Sigmoid colon (tissue), 7 donors: ENCODE data around the gene RTF1. TPM values are rescaled to one million over a fixed set of nuclear protein-coding genes. Genes with fewer than 3 reads are reported as not detected.

Source experiments
- DNase-seq: peaks from one replicate; pipeline ENCODE4 v3.0.0-alpha.2; 2019
- H3K27ac ChIP-seq, 4 donors: fragments of 200-600 bp; sonication (generic); one replicate each; pipeline ENCODE4 v1.5.1; 2016 to 2019; ENCODE audit warnings: mild to moderate bottlenecking in 1 of 4
- H3K27me3 ChIP-seq, 3 donors: fragments of 200-600 bp; sonication (generic); one replicate each; pipeline ENCODE4 v1.5.1; 2019; ENCODE audit warnings: mild to moderate bottlenecking in 1 of 3
- H3K36me3 ChIP-seq, 4 donors: fragments of 200-600 bp; sonication (generic); one replicate each; pipeline ENCODE4 v1.5.1; 2016 to 2019
- H3K4me1 ChIP-seq, 4 donors: fragments of 200-600 bp; sonication (generic); one replicate each; pipeline ENCODE4 v1.5.1; 2017 to 2019
- H3K4me3 ChIP-seq, 4 donors: fragments of 200-600 bp; sonication (generic); one replicate each; pipeline ENCODE4 v1.5.1; 2017 to 2019; ENCODE audit warnings: mild to moderate bottlenecking in 2 of 4, moderate library complexity in 1 of 4
- H3K9me3 ChIP-seq, 4 donors: fragments of 200-600 bp in 3 of 4; sonication (generic) in 3 of 4; one replicate each; pipeline versions ENCODE4 v1.5.1 to v1.6.1; 2013 to 2019
- CTCF ChIP-seq, 4 experiments: fragments of 450-650 bp in 3 of 4; fragments of 200-600 bp in 1 of 4; IDR thresholded peaks; one replicate each; pipeline ENCODE4 v1.5.1; 2016 to 2019; ENCODE audit warnings: antibody characterized with exemption in 4 of 4, mild to moderate bottlenecking in 3 of 4, moderate library complexity in 2 of 4
- EP300 ChIP-seq, 4 donors: sonication (generic); formaldehyde crosslinking; IDR thresholded peaks; one replicate each; pipeline ENCODE4 v1.6.1; 2017; ENCODE audit warnings: antibody characterized with exemption in 4 of 4
- POLR2A ChIP-seq, 2 donors: fragments of 450-650 bp; IDR thresholded peaks; one replicate each; pipeline ENCODE4 v1.6.1; 2016; ENCODE audit warnings: antibody characterized with exemption in 2 of 2, mild to moderate bottlenecking in 2 of 2, moderate library complexity in 2 of 2
- POLR2AphosphoS5 ChIP-seq, 4 donors: sonication (generic); formaldehyde crosslinking; IDR thresholded peaks; one replicate each; pipeline ENCODE4 v1.6.1; 2017; ENCODE audit warnings: antibody characterized with exemption in 4 of 4
- WGBS, 2 donors: extraction: QIAGEN DNeasy Blood & Tissue Kit; methylation state at CpG; one replicate each; pipeline ENCODE4 v1.1.7; 2013; 5-methylcytosine and 5-hydroxymethylcytosine counted together
- intact Hi-C: fragments of 100-400 bp; cut with DNase I; formaldehyde crosslinking; loops from one replicate; pipeline ENCODE4 v1.15.1; 2023
- polyA plus RNA-seq, 3 donors: library from polyadenylated mRNA; stranded (reverse); fragments of 200-250 nt; gene quantifications; one replicate each; pipeline ENCODE4 v1.2.3, GENCODE V29; 2013
- total RNA-seq, 4 donors: library from RNA; depleted of rRNA; stranded (reverse); fragments of >200 nt; gene quantifications; one replicate each; pipeline ENCODE4 v1.1.0, GENCODE V29; 2016
- donor health status: healthy with polysubstance abuse.
- donor health status: Bipolar disorder and iron deficiency.
- donor health status: healthy.

RTF1 gene
- total and polyA plus RNA-seq, 7 donors, result 18.6 to 35.7 (median 30.5) TPM

DNA sequence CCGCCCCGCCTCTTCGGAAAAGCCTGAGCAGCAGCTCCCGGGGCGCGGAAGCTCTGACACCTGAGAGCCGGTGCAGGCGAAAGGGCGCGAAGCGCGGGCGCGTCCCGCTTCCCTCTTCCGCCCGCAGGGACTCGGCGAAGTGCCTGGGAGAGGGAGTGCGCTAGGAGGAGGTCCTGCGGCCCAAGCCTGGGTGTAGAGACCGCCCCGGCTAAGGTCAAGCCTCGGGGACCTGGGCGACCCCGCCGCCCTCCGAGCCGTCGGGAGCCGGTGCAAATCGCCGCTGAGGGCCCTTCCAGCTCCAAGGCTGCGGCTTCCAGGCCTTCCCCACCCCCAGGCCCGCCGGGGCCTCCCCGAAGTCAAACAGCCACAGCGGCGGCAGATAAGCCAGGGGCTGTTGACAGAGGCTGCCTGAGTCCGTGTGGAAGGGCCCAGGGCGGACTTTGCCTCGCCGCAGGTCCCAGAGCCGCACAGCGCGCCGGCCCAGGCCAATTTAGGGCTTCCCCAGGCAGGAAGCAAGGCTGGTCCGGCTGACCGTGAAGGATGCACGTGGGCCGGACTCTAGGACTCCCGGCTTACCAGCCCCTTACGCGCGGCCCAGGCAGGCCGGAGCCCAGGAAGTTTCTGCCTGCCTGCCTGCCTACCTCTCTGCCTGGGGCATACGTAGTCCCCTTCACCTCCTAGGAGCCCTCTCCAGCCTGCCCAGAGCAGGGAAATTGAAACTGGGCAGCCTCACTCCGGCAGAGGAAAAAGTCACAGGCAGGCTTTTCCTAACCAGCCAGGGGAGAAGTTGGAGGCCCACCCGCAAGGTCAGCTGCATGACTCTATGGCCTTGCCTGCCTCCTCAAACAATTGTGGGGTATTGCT lies 79.1 kb downstream of the RTF1 start:
- H3K27me3 ChIP-seq, result peaks cover 20 to 94% (median 40%) of the 10 kb centered on the region in 3 donors
- peaks cover 4 to 35% (median 30%) of the 10 kb centered on the region in 4 donors for H3K4me1 ChIP-seq

GRCh38 chr15:41498657-41499056 lies 81.8 kb downstream of the RTF1 start:
- Histone ChIP-seq H3K4me3 (no peak overlapping the region), H3K36me3 (no peaks in the 10 kb centered on the region), H3K27ac (no peak overlapping the region), H3K4me1 (peaks cover 0 to 42% (median 36%) of the 10 kb centered on the region in 4 donors), H3K27me3 (peaks cover 30 to 97% (median 59%) of the 10 kb centered on the region in 3 donors), H3K9me3 (no peaks in the 10 kb centered on the region)
- TF ChIP-seq EP300 (IDR thresholded peaks at IDR 0.05), result no peak
- intact Hi-C loops, result no loop called here
- 88 to 89% methylated on average over 2 of the region's 2 CpGs for WGBS, 2 donors
- no peak for DNase-seq

More for the DNA sequence above, 79.1 kb downstream of the RTF1 start:
- intact Hi-C loops, result no loop called here
- H3K27ac ChIP-seq, result no peak overlapping the region
- no peak for TF ChIP-seq POLR2AphosphoS5 (IDR thresholded peaks at IDR 0.05)
- H3K4me3 ChIP-seq, result peak overlapping the region in 2 of 4 donors; percentile 8 to 69
- WGBS, 2 donors, result 11 to 31% methylated on average over 59 of the region's 59 CpGs
- no peak for DNase-seq
- no peaks in the 10 kb centered on the region for H3K9me3 ChIP-seq
- no peaks in the 10 kb centered on the region for H3K36me3 ChIP-seq

DNA sequence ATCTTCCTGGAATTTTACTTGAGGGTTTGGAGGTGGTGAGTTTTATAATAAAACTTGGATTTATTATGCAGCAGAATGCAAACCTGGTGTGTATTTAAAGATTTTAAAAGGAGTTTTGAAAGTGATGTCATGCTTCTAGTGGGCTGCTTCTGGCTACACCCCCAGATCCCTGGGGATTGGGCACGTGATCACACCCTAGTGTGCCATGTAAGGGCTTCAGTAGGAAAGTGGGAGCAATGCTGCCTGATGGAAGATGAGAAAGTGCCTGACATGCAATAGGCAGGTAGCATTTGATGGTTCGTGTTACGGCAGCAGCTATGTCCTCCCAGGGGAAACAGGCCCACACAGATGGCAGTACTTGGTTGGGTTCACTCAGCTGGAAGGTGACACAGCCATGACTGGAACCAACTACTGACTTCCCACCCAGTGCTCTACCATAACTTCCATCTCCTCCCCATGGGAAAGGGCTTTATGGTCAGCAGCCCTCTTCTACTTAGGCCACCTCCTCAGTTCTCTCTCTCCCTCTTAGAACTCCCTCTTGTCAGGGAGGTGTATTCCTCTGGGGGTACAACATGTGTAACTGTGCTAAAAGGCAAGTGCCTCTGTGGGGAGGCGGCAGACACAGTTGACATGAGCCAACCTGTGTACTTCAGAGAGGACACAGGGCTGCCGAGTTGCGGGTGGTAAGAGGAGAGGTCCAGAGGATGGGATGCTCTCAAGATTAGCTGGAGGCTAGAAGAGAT lies 82.4 kb downstream of the RTF1 start:
- 87 to 96% methylated on average over 6 of the region's 6 CpGs for WGBS, 2 donors
- no peak overlapping the region for H3K27ac ChIP-seq
- peaks cover 0 to 37% (median 32%) of the 10 kb centered on the region in 4 donors for H3K4me1 ChIP-seq
- DNase-seq, result no peak
- H3K9me3 ChIP-seq, result no peaks in the 10 kb centered on the region
- intact Hi-C loops, result no loop called here
- TF ChIP-seq EP300 (IDR thresholded peaks at IDR 0.05), result no peak
- no peak for TF ChIP-seq POLR2AphosphoS5 (IDR thresholded peaks at IDR 0.05)
- no peak for TF ChIP-seq POLR2A (IDR thresholded peaks at IDR 0.05)
- TF ChIP-seq CTCF (IDR thresholded peaks at IDR 0.05), result no peak
- no peaks in the 10 kb centered on the region for H3K36me3 ChIP-seq
- peaks cover 28 to 97% (median 56%) of the 10 kb centered on the region in 3 donors for H3K27me3 ChIP-seq
- no peak overlapping the region for H3K4me3 ChIP-seq

DNA sequence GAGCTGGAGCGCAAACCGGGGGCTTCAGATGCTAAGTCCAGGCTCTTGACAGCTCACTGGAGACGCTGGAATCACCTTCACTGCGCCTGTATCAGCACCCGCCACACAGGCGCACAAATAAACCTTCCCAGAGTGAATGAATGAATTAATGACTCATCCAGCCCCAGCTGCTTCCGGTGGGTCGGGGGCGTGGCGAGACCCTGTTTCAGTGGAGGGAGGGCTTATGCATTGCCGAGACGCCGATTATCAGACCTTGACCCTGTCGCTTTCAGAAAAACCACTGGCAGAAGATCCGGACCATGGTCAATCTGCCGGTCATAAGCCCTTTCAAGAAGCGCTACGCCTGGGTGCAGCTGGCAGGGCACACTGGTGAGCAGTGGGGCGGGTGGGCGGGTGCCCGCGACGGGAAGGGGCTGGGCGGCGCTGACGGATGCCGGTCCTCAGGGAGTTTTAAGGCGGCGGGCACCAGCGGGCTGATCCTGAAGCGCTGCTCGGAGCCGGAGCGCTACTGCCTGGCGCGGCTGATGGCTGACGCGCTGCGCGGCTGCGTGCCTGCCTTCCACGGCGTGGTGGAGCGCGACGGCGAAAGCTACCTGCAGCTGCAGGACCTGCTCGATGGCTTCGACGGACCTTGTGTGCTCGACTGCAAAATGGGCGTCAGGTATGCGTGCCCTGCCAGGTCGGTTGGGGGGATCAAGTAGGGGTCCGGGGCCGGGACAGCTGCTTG lies 84.5 kb downstream of the RTF1 start:
- peaks cover 18 to 78% (median 50%) of the 10 kb centered on the region in 3 donors for H3K27me3 ChIP-seq
- 30 to 78% methylated on average over 56 of the region's 56 CpGs for WGBS, 2 donors
- H3K9me3 ChIP-seq, result no peaks in the 10 kb centered on the region
- DNase-seq, result no peak
- no peak for TF ChIP-seq EP300 (IDR thresholded peaks at IDR 0.05)
- no peak for TF ChIP-seq POLR2A (IDR thresholded peaks at IDR 0.05)
- TF ChIP-seq CTCF (IDR thresholded peaks at IDR 0.05), result no peak
- TF ChIP-seq POLR2AphosphoS5 (IDR thresholded peaks at IDR 0.05), result no peak
- no peak overlapping the region for H3K27ac ChIP-seq
- H3K4me1 ChIP-seq, result peaks cover 0 to 22% (median 19%) of the 10 kb centered on the region in 4 donors
- no peaks in the 10 kb centered on the region for H3K36me3 ChIP-seq
- intact Hi-C loops, result no loop called here
- H3K4me3 ChIP-seq, result peak overlapping the region in 3 of 4 donors; percentile 4 to 28 (median 26)

DNA sequence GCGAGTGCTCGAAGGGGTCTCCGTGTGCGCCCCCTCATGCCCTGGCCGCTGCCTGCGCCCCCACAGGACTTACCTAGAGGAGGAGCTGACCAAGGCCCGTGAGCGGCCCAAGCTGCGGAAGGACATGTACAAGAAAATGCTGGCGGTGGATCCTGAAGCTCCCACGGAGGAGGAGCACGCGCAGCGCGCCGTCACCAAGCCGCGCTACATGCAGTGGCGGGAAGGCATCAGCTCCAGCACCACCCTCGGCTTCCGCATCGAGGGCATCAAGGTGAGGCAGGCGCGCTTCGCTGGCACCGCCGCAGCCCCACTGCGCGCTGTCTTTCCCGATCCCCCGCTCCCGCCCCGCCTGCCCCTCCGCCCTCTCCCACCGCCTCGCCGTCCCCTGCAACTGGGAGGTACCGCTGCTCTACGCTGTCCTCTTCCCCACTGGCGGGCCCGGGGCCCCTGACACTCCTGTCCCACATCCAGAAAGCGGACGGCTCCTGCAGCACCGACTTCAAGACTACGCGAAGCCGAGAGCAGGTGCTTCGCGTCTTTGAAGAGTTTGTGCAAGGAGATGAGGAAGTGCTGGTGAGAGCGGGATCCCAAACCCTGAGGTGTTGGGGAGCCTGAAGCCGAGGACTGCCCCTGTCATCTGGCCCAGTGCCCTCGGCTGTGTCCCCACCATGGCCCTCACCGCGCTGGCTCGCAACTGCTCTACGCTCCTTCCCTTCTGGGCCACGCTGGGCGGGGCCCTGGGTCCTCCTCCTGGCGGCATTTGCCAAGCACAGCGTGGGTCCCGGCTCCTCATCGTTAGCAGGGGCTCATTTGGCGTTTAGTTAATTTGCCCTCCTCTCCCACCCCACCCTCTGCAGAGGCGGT lies 85.3 kb downstream of the RTF1 start:
- DNase-seq, result no peak
- Histone ChIP-seq H3K4me1 (peaks cover 0 to 22% (median 19%) of the 10 kb centered on the region in 4 donors), H3K9me3 (no peaks in the 10 kb centered on the region), H3K36me3 (no peaks in the 10 kb centered on the region), H3K27ac (no peak overlapping the region), H3K27me3 (peaks cover 18 to 69% (median 50%) of the 10 kb centered on the region in 3 donors), H3K4me3 (peak overlapping the region in 3 of 4 donors; percentile 4 to 28 (median 26))
- no peak for TF ChIP-seq EP300 (IDR thresholded peaks at IDR 0.05)
- TF ChIP-seq POLR2A (IDR thresholded peaks at IDR 0.05), result no peak
- TF ChIP-seq CTCF (IDR thresholded peaks at IDR 0.05), result no peak
- TF ChIP-seq POLR2AphosphoS5 (IDR thresholded peaks at IDR 0.05), result no peak
- intact Hi-C loops, result no loop called here
- 30 to 77% methylated on average over 64 of the region's 64 CpGs for WGBS, 2 donors
